Ramos (cell line): Measurements from ENCODE around the gene GLTP.

Source experiments
- in situ Hi-C: fragments of 300-500 bp; cut with MboI; formaldehyde crosslinking; loops from one replicate; pipeline ENCODE4 v1.14.3; 2022; ENCODE audit warnings: low sequenced_read_pairs; ENCODE audit not compliant: unreplicated experiment

The GLTP gene

DNA sequence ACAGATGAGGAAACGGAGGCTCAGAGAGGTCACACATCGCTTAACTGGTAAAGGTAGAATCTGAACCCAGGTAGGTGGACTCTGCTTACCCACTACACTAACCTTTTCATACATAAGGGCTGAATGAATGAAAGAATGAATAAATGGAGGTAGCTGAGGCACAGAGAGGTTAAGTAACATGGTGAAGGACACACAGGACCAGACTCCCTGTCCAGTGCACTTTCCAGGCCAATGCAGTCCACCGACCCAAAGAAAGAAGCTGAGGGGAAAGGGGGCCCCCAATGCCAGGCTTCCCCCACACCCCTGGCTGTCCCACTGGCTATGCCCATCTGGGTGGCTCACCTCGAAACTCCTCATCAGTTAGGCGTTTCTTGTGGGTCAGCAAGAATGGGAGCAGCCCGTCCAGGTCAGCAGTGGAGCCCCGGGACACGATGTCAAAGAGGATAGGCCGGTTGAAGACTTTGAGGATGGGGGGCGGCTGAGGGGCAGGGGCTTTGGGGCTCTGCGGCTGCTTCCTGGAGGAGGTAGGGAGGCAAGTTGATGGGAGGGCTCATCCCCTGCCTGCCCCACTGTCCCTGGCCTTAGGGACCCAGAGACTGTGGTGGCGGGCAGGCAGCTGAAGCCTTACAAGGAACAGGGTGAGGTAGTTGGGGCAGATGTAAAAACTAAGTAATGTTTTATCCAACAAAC lies 72.2 kb downstream of the GLTP start:
- in situ Hi-C loops: no loop called here

DNA sequence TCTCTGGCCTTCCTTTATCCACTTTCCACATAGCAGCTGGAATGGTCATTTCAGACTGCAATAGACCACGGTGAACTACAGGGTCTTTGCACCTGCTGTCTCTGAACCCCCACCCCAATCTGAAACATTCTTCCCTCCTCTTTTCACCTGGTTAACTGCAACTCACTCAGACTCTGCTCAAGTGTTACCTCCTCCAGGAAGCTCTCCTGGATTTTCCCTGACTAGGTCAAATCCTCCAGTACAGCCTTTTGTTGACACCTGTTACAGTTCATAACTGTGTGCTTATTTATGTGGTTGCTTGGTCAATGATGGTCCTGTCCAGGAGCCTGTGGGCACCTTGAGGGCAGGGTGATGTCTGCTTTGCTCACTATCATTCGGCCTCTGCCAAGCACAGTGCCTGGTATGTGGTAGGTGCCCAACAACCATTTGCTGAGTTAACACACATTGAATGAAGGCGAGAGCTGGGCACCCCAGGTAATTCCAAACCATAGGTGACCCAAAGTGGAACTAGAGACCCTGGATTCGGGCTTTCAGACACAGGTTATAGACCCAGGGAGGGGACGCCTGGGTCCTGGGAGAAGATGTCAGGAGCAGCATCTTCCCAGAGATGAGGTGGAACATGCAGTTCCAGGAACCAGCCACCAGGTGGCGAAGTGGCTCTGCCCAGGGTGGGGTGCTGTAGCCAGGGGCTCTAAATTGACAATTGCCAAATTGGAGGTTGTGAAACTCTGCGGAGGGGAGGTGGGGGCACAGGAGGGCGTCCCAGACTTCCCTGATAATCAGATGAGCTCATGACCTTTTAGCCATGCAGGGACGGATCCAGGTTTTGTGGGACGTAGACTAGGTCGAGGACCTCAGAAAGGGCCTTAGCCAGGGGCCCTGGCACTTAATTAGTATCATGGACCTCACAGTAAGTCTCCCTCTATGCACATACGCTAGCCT lies 75.2 kb downstream of the GLTP start:
- in situ Hi-C loops: no loop called here

DNA sequence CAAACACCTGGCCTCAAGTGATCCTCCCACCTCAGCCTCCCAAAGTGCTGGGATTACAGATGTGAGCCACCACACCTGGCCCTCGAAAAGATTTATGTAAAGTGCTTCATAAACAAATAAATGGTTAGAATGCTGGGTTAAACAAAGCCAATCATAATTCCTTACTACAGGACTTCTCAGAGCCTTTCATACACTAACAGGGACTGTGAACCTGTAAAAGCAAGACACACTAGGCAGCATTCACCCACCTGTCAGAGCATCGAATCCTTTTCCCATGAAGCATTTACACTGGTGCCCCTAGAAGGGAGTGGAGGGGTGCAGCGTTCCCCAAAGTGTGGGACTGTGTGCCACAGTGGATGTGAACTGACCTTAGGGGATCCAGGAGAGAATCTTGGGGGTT lies 76.7 kb downstream of the GLTP start:
- in situ Hi-C loops: no loop called here

DNA sequence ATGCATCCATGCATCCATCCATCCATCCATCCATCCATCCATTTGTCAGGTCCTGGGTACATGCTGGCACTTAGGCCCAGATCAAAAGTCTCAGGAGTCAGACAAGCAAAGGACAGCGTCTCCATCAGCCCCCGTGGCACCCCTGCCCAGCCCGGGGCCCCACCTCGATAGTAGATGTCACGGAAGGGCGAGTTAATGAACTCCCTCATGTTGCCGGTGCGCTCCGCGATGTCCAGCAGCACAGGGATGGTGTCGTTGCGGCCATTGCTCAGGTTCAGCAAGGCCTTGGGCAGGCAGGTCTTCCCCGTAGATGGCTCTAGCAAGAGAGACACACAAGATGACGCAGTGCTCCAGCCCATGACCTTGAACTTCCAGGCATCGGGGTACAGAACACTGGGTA lies 77.5 kb downstream of the GLTP start:
- in situ Hi-C loops: no loop called here
